Left lung (tissue), 10 donors: Measurements from ENCODE around the gene PRSS23. TPM values are rescaled to one million over a fixed set of nuclear protein-coding genes. Genes with fewer than 3 reads are reported as not detected.
A peak's percentile ranks its signal among the peaks of the same experiment; 100 is the strongest.

Source experiments
- ATAC-seq: fragments of 200-7000 bp; cut with Tn5 transposase; one replicate; pipeline ENCODE4 v1.9.1; 2020; ENCODE audit warnings: moderate library complexity
- DNase-seq, 4 donors: peaks; one replicate each; pipeline ENCODE4 v3.0.0-alpha.2; 2013 to 2020
- H3K27ac ChIP-seq, 2 donors: fragments of 200-600 bp; sonication (generic) in 1 of 2; one replicate each; pipeline versions ENCODE4 v1.5.0 to v1.8.0; 2020 to 2021
- H3K27me3 ChIP-seq, 2 donors: fragments of 200-600 bp; sonication (generic) in 1 of 2; one replicate each; pipeline versions ENCODE4 v1.5.0 to v1.8.0; 2020 to 2021
- H3K36me3 ChIP-seq, 2 donors: fragments of 200-600 bp; sonication (generic) in 1 of 2; one replicate each; pipeline versions ENCODE4 v1.5.0 to v1.8.0; 2020 to 2021
- H3K4me1 ChIP-seq, 2 donors: fragments of 200-600 bp; one replicate each; pipeline ENCODE4 v1.8.0; 2021
- H3K4me3 ChIP-seq, 2 donors: fragments of 200-600 bp; sonication (generic) in 1 of 2; one replicate each; pipeline versions ENCODE4 v1.5.0 to v1.8.0; 2020 to 2021; ENCODE audit warnings: mild to moderate bottlenecking in 1 of 2
- H3K9me3 ChIP-seq, 2 donors: fragments of 200-600 bp; sonication (generic) in 1 of 2; one replicate each; pipeline versions ENCODE4 v1.5.0 to v1.8.0; 2020 to 2021
- intact Hi-C, 2 donors: fragments of 100-400 bp; cut with DNase I; formaldehyde crosslinking; loops; one replicate each; pipeline versions ENCODE4 v1.11.2 to v1.14.2; 2022
- polyA plus RNA-seq, 6 donors: library from polyadenylated mRNA; unstranded; fragments of 120-200 nt; gene quantifications; one replicate each; pipeline ENCODE4 v1.2.1, GENCODE V29; 2013; ENCODE audit not compliant: insufficient read length in 6 of 6
- total RNA-seq, 2 donors: library from RNA; stranded (reverse); fragmentation: NEBNext Ultra II Directional; extraction: Animal tissue kit (Norgen Biotek cat#: 25700); gene quantifications; one replicate each; pipeline ENCODE4 v1.2.1, GENCODE V29; 2021
- TF ChIP-seq, protein P1 (sequence below), 2 donors: fragments of 200-600 bp; sonication (generic) in 1 of 2; IDR thresholded peaks; one replicate each; pipeline versions ENCODE4 v1.5.0 to v1.8.0; 2021; ENCODE audit warnings: antibody characterized with exemption in 2 of 2
- donor health status: DM: no; HTN: yes; CAD: no.
- donor health status: DM: no; HTN: no; CAD: no.

The PRSS23 gene
- total and polyA plus RNA-seq, 8 donors: 62.9 to 149 (median 74.9) TPM

DNA sequence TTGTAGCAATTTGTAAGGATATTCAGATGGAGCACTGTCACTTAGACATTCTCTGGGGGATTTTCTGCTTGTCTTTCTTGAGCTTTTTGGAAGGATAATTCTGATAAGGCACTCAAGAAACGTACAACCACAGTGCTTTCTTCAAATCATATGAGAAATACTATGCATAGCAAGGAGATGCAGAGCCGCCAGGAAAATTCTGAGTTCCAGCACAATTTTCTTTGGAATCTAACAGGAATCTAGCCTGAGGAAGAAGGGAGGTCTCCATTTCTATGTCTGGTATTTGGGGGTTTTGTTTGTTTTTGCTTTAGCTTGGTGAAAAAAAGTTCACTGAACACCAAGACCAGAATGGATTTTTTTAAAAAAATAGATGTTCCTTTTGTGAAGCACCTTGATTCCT lies 9.9 kb downstream of the PRSS23 start:
- no peak overlapping the region for H3K4me3 ChIP-seq
- no peak overlapping the region for H3K27ac ChIP-seq
- peaks cover 3 to 12% of the 10 kb centered on the region in 2 donors for H3K4me1 ChIP-seq
- peaks cover 0 to 8% of the 10 kb centered on the region in 2 donors for H3K36me3 ChIP-seq
- intact Hi-C loops: loop anchor here in 1 of 2 donors (10.0 kb wide), 1 partner anchor 195 kb away; no protein-coding TSS in a partner anchor
- H3K9me3 ChIP-seq: no peaks in the 10 kb centered on the region
- TF ChIP-seq, protein P1, sequence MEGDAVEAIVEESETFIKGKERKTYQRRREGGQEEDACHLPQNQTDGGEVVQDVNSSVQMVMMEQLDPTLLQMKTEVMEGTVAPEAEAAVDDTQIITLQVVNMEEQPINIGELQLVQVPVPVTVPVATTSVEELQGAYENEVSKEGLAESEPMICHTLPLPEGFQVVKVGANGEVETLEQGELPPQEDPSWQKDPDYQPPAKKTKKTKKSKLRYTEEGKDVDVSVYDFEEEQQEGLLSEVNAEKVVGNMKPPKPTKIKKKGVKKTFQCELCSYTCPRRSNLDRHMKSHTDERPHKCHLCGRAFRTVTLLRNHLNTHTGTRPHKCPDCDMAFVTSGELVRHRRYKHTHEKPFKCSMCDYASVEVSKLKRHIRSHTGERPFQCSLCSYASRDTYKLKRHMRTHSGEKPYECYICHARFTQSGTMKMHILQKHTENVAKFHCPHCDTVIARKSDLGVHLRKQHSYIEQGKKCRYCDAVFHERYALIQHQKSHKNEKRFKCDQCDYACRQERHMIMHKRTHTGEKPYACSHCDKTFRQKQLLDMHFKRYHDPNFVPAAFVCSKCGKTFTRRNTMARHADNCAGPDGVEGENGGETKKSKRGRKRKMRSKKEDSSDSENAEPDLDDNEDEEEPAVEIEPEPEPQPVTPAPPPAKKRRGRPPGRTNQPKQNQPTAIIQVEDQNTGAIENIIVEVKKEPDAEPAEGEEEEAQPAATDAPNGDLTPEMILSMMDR (IDR thresholded peaks at IDR 0.05): no peak
- no peaks in the 10 kb centered on the region for H3K27me3 ChIP-seq
- DNase-seq (no peak), ATAC-seq (no peak)

DNA sequence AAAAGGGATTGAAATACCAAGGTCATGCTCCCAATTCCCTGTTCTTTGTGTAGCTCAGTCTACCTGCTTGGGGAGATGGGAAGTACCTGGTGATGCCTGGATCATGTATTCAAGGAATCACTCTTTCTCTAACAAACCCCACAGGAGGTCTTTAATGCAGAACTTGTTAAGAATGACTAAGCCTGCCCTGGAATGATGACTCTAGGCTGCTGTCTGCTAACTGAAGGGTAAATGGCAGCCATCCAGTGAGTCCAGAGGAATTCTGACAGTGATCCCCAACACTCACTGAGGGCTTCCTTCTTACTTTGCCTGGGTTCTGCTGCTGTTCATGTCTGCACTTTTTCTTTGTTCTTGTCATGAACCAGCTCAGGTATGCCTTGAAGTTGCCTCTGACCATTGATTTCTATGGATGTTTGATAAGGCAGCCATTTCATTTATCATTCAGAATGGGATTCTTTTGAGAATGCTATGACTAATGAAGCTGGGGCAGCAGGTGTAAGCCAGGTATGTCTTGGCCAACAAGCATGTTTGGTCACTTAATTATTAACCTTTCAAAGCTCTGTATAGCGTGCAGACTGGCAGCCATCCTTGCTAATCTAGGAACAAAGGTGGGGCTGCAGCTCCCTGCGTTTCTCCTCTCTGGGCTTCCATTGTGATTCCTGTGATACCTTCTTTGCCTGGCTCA lies 11.4 kb downstream of the PRSS23 start:
- Histone ChIP-seq H3K27ac (no peak overlapping the region), H3K36me3 (peaks cover 0 to 8% of the 10 kb centered on the region in 2 donors), H3K27me3 (no peaks in the 10 kb centered on the region), H3K4me3 (no peak overlapping the region), H3K9me3 (no peaks in the 10 kb centered on the region), H3K4me1 (no peaks in the 10 kb centered on the region)
- TF ChIP-seq, protein P1 (IDR thresholded peaks at IDR 0.05): no peak
- DNase-seq (no peak), ATAC-seq (peak; percentile 37)
- intact Hi-C loops: loop anchor here in 1 of 2 donors (10.0 kb wide), 1 partner anchor 197 kb away; no protein-coding TSS in a partner anchor

DNA sequence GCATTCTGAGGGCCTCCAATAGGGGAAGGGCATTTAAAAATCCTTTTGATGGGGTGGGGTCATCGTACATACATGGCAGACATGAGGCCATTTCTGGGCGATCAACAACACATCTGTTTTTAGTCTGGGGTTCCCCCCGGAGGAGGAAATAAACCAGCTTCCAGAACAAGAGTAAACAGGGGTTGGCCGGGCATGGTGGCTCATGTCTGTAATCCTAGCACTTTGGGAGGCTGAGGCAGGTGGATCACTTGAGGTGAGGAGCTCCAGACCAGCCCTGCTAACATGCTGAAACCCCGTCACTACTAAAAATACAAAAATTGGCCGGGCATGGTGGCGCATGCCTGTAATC lies 12.0 kb downstream of the PRSS23 start:
- Histone ChIP-seq H3K4me1 (no peaks in the 10 kb centered on the region), H3K36me3 (peaks cover 0 to 8% of the 10 kb centered on the region in 2 donors), H3K27me3 (no peaks in the 10 kb centered on the region), H3K27ac (no peak overlapping the region), H3K4me3 (no peak overlapping the region), H3K9me3 (no peaks in the 10 kb centered on the region)
- ATAC-seq (no peak), DNase-seq (no peak)
- TF ChIP-seq, protein P1 (IDR thresholded peaks at IDR 0.05): no peak
- intact Hi-C loops: loop anchor here in 1 of 2 donors (10.0 kb wide), 1 partner anchor 197 kb away; no protein-coding TSS in a partner anchor

DNA sequence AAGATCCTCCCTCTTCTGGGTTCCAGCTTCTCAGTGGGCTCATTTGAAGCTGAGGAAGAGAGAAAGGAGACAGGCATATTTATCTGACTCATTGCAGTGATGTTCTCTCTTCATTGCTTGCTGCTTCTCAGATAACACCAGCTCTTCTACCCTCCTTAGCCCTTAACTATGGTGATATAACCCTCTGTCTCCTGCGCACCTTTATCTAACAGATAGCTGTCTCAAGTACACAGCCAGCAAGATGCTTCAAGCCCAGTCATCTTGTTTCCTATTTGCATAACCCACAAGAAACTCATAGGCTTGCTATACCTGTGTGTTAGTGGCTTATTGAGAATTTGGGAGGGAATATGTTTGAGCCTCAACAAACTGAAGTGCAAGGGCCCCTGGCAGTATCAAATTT lies 12.6 kb downstream of the PRSS23 start:
- intact Hi-C loops: loop anchor here in 1 of 2 donors (10.0 kb wide), 1 partner anchor 198 kb away; no protein-coding TSS in a partner anchor
- H3K4me1 ChIP-seq: peaks cover 0 to 2% of the 10 kb centered on the region in 2 donors
- TF ChIP-seq, protein P1 (IDR thresholded peaks at IDR 0.05): no peak
- DNase-seq (no peak), ATAC-seq (no peak)
- no peaks in the 10 kb centered on the region for H3K9me3 ChIP-seq
- no peak overlapping the region for H3K4me3 ChIP-seq
- H3K36me3 ChIP-seq: peaks cover 0 to 6% of the 10 kb centered on the region in 2 donors
- no peaks in the 10 kb centered on the region for H3K27me3 ChIP-seq
- H3K27ac ChIP-seq: no peak overlapping the region

DNA sequence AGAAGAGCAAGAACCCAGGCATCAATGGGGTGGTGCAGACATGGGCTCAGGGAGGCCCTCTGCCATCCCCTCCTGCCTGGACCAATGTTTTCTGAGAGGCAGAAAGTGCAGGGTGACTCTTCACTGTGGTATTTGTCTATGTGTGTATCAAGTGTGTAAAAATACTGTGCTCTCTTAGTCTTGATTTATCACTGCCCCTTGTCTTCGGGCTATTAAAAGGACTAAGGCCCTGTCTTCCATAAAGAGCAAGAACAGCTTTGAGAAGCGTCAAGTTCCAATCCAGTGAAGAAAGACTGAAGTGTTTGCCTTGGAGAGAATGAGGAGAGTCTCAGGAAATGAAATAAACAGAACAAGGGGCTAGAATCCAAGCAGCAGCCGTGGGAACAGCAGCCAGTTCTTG lies 14.4 kb downstream of the PRSS23 start:
- Histone ChIP-seq H3K27ac (peak overlapping the region in 1 of 2 donors; percentile 37), H3K4me3 (no peak overlapping the region), H3K9me3 (no peaks in the 10 kb centered on the region), H3K4me1 (peaks cover 0 to 9% of the 10 kb centered on the region in 2 donors), H3K36me3 (no peaks in the 10 kb centered on the region), H3K27me3 (no peaks in the 10 kb centered on the region)
- DNase-seq (no peak), ATAC-seq (peak; percentile 37)
- TF ChIP-seq, protein P1 (IDR thresholded peaks at IDR 0.05): no peak
- intact Hi-C loops: loop anchor here in 1 of 2 donors (5.0 to 10.0 kb wide), 2 partner anchors 200 to 357 kb away; no protein-coding TSS in a partner anchor
